ENCODE measurements around the gene IGF1R. TPM values are rescaled to one million over a fixed set of nuclear protein-coding genes. Genes with fewer than 3 reads are reported as not detected.
"Not testable (repeated sequence)": the region's sequence is repeated elsewhere in the genome, so short reads cannot be mapped to it uniquely, and the experiment has no call there.

Gene IGF1R
- polyA plus RNA-seq, 10 donors, result 12.6 to 18.9 (median 17.5) TPM

DNA sequence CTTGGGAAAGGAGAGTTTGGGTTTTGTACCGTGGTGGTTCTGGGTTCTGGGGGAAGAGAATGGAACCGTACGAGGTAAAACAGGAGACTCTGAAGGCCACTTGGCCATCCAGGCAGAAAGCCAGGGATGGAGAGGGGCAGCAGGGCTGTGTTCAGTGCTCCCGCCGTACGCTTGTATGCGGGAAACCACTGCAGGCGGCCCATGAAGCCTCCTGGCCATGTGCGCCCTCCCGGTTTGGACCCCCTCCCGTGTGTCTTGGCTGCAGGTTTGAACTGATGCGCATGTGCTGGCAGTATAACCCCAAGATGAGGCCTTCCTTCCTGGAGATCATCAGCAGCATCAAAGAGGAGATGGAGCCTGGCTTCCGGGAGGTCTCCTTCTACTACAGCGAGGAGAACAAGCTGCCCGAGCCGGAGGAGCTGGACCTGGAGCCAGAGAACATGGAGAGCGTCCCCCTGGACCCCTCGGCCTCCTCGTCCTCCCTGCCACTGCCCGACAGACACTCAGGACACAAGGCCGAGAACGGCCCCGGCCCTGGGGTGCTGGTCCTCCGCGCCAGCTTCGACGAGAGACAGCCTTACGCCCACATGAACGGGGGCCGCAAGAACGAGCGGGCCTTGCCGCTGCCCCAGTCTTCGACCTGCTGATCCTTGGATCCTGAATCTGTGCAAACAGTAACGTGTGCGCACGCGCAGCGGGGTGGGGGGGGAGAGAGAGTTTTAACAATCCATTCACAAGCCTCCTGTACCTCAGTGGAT is 308.6 kb downstream of the IGF1R start:
- no peak for DNase-seq

DNA sequence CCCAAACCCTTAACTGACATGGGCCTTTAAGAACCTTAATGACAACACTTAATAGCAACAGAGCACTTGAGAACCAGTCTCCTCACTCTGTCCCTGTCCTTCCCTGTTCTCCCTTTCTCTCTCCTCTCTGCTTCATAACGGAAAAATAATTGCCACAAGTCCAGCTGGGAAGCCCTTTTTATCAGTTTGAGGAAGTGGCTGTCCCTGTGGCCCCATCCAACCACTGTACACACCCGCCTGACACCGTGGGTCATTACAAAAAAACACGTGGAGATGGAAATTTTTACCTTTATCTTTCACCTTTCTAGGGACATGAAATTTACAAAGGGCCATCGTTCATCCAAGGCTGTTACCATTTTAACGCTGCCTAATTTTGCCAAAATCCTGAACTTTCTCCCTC is 309.3 kb downstream of the IGF1R start:
- no peak for DNase-seq

DNA sequence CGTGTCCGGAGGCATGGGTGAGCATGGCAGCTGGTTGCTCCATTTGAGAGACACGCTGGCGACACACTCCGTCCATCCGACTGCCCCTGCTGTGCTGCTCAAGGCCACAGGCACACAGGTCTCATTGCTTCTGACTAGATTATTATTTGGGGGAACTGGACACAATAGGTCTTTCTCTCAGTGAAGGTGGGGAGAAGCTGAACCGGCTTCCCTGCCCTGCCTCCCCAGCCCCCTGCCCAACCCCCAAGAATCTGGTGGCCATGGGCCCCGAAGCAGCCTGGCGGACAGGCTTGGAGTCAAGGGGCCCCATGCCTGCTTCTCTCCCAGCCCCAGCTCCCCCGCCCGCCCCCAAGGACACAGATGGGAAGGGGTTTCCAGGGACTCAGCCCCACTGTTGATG is 309.7 kb downstream of the IGF1R start:
- no peak for DNase-seq

DNA sequence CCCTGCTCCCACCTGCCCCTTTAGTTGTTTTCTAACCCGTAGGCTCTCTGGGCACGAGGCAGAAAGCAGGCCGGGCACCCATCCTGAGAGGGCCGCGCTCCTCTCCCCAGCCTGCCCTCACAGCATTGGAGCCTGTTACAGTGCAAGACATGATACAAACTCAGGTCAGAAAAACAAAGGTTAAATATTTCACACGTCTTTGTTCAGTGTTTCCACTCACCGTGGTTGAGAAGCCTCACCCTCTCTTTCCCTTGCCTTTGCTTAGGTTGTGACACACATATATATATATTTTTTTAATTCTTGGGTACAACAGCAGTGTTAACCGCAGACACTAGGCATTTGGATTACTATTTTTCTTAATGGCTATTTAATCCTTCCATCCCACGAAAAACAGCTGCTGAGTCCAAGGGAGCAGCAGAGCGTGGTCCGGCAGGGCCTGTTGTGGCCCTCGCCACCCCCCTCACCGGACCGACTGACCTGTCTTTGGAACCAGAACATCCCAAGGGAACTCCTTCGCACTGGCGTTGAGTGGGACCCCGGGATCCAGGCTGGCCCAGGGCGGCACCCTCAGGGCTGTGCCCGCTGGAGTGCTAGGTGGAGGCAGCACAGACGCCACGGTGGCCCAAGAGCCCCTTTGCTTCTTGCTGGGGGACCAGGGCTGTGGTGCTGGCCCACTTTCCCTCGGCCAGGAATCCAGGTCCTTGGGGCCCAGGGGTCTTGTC is 310.7 kb downstream of the IGF1R start:
- no peak for DNase-seq

DNA sequence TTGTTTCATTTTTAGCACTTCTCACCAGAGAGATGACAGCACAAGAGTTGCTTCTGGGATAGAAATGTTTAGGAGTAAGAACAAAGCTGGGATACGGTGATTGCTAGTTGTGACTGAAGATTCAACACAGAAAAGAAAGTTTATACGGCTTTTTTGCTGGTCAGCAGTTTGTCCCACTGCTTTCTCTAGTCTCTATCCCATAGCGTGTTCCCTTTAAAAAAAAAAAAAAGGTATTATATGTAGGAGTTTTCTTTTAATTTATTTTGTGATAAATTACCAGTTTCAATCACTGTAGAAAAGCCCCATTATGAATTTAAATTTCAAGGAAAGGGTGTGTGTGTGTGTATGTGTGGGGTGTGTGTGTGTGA is 311.3 kb downstream of the IGF1R start:
- DNase-seq, result no peak

DNA sequence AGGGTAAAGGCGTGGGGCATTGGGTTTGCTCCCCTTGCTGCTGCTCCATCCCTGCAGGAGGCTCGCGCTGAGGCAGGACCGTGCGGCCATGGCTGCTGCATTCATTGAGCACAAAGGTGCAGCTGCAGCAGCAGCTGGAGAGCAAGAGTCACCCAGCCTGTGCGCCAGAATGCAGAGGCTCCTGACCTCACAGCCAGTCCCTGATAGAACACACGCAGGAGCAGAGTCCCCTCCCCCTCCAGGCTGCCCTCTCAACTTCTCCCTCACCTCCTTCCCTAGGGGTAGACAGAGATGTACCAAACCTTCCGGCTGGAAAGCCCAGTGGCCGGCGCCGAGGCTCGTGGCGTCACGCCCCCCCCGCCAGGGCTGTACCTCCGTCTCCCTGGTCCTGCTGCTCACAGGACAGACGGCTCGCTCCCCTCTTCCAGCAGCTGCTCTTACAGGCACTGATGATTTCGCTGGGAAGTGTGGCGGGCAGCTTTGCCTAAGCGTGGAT is 312.3 kb downstream of the IGF1R start:
- DNase-seq, result no peak

DNA sequence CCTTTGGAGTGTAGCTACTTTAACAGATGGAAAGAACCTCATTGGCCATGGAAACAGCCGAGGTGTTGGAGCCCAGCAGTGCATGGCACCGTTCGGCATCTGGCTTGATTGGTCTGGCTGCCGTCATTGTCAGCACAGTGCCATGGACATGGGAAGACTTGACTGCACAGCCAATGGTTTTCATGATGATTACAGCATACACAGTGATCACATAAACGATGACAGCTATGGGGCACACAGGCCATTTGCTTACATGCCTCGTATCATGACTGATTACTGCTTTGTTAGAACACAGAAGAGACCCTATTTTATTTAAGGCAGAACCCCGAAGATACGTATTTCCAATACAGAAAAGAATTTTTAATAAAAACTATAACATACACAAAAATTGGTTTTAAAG is 315.1 kb downstream of the IGF1R start:
- DNase-seq, result no peak

DNA sequence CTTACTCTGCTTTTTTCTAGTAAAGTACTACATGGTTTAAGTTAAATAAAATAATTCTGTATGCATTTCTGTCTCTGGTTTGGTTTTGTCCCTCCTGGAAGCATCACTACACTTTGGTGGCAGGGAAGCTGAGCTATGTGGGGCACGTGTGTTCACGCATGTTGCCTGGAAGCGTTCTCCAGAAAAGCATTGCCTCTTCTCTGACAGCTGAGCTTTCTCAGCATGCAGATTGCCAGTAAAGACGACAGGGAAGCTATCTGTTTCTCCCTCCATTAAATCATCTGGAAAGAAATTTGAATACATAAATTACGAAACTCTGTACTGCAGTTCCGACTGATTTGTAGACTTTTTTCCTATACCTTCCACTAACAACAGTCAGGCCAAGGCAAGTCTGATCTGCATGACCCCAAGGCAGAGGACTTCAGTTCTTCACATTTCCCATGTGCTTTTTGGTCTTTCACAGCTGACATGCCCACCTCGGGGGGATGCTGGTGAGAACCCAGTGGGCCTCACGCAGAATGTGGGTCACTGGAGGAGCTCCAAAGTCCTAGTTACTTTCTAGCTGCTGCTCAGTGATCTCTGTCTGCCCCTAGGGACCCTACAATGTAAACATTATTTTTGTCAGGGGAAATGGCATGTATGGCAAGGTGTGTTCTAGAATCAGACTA is 316.3 kb downstream of the IGF1R start:
- DNase-seq, result no peak

DNA sequence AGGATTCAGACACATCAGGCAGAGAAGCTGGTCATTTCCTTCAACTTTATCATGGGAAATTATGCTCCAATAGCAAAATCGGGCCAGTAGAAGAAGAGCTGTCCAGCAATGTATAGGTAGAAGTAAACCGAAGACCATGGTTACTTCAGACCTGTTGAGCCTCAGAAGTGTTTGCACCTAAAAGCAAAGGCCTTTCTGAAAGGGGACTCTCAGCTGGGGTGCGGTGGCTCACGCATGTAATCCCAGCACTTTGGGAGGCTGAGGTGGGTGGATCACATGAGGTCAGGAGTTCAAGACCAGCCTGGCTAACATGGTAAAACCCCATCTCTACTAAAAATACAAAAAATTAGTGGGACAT is 316.8 kb downstream of the IGF1R start:
- DNase-seq, result not testable (repeated sequence)

DNA sequence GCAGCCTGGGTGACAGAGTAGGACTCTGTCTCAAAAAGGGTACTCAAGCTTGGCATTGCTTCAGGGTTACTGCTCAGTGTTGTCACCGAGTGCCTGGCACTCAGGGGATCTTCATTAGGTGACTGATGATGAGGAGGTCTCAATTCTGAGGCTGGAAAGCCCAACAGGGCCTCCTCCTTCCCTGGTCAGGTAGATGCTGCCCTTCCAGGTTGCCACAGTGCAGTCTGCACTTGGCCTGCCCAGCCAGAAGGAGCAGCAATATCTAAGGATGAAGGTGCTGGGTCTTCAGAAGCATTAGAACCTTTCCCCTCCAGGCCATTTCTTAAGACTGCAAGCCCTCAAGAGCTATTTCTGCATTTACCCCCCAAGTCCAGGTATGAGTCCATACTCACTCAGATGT is 317.3 kb downstream of the IGF1R start:
- no peak for DNase-seq

DNA sequence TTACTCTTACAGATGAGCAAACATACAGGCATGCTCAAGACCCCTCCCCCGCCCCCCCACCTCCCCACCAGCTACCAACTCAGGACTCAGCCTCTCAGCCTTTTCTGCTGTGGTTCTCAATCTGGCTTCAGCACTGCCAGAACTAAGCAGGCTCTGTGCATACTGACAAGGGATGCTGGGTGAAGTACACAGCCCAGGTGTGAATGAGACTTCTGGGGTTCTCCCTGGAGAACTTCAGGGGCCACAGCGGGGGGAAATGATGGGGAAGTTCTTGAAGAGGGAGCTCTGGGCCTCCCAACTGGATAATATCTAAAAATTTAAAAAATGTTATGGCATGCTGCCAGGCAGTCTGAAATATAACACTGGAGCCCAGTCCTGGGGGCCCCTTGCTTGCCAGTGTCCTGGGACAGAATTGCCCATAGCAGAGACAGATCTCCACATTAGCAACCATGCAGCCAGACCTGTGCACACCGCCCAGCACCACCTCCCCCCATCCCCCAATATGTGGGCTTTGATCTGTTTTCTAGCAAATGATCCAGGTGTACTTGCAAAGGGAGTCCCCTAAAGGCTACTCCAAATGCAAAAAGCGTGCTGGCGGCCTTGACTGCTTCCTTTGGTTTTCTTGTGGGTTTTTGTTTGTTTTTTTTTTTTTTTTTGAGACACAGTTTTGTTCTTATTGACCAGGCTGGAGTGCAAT is 317.9 kb downstream of the IGF1R start:
- no peak for DNase-seq

DNA sequence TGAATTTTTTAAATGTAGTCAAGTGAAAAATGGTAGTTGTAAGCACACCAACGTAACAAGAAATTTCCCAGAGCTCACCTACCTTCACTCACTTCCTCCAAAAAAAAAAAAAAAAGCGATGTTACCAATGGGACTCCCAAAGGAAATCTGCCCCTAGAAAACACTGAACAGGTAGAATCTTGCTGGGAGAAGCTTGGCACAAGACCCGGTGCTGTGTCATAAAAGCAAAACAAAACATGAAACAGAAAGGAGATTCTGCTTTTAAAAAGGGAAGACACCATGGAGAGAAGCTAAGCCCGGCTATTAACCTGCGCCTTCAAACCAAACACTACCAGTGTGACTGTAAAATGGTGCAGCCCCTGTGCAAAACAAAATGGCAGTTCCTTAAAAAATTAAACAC is 318.8 kb downstream of the IGF1R start:
- no peak for DNase-seq

DNA sequence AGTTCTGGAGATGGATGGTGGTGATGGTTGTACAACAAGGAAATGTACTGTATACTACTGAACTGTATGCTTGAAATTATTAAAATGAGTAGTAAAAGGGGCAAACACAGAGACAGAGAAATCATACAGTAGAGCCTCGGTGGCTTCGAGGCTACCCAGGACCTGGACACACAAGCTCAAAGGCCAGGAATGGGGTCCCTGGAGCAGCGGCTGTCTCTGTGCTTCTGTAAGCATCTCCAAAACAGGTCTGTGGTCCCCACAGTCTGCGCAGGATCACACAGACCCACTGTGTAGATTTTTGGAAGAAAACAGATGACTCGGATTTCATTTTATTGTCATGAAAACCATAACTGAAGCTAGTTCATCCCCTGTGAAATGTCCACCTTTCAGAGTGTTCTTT is 319.6 kb downstream of the IGF1R start:
- DNase-seq, result no peak

DNA sequence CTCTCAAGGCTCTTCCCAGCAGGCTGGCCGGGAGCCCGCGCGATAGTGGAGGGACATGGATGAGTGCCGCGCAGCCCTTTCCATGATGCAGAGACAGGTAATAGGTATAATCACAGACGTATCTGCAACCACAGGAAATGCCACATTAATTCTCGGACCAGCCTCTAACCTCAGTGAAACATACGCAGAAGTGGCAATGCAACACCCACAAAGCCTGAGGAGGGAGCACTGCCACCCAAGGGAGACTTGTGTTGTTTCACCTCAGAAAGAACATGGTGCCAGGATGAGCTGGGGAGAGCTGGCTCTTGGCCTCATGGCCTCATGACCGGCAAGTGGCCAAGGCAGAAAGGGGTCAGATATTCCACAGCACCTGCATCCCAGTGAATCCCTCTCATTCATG is 320.2 kb downstream of the IGF1R start:
- DNase-seq, result no peak

DNA sequence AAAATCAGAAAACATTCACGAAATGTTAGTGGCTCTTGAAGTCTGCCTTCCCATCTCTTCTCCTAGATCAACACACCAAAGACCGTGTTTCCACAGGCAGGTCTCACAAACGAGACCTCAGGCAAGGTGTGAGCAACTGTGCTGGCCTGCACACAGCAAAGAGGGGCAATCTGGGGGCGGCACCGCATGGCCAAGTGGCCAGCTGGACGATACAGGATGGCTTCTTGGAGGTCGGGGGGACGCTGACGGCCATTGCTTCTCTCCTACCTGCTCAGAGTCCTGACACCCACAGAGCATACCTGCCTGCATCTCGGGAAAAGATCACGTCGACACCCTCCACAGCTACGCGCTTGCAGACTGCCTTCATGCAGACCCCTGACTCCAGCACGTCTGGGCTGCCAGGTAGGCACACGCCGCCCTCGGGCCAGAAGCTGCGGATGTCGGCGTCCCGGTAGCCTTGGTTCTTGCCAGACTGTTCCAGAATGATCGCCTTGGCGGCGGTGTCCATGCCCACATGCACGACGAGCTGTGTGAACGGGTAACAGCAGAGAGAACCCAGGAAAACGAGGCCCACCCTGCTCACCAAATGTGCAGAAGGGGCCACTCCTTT is 320.9 kb downstream of the IGF1R start:
- DNase-seq, result no peak

DNA sequence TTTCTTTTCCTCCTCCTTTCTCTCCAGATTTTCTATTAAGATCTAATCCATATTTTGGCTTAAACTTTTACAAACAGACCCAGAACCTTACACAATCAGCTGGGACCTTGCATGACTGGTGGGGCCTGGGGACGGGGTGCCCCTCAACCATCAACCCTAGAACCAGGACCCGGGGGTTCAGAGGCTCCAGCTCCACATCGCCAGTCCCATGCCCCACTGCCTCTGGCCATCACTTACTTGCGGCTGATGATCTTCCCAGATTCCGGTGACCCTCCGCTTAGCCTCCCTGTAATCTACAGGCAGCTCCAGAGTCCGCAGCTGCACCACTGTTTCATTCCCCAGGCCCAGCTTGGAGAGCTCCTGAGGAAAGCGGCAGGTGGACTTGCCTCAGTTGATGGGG is 322.5 kb downstream of the IGF1R start:
- DNase-seq, result no peak

DNA sequence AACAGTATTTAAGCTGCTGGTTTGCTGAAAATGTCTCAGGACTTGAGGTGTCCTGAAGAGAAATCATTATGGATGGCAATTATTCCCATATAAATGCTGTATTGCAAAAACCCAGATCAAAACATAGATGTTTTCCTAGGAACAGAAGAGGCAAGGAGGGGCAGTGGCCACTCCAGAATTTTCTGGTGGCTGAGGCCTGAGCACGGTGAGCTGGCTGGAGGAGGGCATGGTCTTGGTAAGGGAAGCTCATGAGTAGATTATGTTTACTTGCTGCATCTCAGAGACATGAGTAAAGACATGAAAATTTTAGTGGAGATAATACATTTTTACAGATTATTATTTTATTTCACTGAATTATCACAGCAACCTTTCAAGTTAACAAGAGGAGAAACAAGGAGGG is 328.2 kb downstream of the IGF1R start:
- no peak for DNase-seq

DNA sequence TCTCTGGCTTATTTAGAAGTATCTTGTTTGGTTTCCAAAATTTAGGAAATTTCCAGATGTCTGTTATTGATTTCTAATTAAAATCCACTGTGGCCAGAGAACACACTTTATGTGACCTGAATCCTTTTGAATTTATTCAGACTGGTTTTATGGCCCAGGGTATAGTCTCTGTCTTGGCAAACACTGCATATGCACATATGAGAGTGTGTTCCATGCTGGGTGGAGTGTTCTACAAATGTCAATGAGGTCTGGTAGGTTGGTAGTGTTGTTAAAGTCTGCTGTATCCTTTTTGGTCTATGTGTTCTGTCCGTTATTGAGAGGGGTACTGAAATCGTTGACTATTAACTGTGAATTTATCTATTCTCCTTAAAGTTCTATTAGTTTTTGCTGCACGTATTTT is 329.1 kb downstream of the IGF1R start:
- DNase-seq, result no peak

DNA sequence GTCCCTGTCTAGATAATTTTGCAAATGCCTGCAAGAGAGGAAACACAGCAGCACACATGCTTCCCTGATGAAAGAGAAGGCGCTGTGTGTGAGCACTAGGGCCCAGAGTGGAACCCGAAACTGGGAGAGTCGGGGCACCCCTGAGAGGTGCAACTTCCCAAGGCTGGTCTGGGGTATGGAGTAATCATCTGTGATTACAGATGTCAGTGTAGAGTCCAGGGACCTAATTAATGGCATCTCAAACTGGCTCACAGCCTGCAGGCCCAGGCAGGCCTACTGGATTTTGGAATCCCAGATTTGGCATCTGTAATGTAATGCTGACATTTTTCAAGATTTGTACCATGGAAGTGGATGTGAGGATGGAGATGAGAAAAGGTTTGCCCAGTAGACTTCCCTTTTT is 329.8 kb downstream of the IGF1R start:
- DNase-seq, result no peak

DNA sequence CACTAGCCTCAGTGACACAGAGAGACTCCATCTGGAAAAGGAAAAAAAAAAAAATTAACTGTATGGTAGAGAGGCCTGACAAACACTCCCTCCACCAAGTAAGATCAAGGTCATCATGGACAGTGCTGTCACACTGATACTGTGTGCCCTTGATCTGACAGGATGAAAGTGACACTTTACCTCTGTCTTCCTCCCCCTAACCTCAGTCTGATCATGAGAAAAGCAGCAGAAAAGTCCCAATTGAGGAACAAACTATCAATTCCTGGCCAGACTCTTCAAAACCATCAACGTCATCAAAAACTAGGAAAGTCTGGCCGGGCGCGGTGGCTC is 332.5 kb downstream of the IGF1R start:
- DNase-seq, result no peak

DNA sequence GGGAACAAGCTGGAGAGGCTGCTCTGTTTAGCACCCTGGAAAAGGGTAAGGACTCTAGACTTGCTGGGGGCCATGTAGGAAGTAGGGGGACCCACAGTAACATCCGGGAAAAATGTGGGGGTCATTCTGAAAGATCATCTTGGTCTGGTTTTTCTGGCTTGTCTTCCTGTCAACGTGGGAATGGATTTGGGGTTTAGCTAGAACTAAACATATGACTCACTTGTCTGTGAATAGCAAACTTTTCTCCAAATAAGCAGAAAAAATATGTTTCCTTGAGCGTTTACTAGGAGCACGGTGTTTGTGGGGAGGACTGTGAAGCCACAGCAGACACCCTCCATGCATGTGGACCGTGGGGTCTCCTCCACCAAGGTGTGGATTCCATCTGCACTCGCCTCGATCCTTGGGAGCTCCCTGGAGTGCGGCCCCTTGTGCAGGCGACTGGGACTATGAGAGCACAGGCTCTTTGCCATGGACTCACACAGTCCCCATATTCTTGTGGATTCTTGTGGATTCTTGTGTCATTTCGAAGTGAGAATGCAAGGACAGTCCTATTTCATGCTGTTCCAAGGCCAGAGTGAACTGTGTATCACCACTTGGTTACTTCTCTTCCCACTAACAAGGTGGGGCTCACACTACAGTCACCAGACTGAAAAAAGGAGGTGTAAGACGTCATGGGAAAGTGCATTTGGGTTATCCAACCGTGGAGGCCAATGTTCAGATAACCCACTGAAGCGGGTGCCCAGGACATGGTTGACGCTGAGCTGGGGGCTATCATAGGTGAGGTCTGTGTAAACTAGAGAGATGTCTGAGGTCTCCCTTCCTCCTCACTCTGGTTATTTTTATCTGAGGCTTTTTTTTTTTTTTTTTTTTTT is 333.7 kb downstream of the IGF1R start:
- no peak for DNase-seq

All from muscle of back (tissue), 11 donors.